WTC11 (cell line): ENCODE measurements around the gene ECHS1. TPM values are rescaled to one million over a fixed set of nuclear protein-coding genes. Genes with fewer than 3 reads are reported as not detected.

Source experiments
- ATAC-seq: fragments of 200-7000 bp; cut with Tn5 transposase; 2 replicates; pipeline ENCODE4 v1.10.0; 2021; ENCODE audit warnings: mild to moderate bottlenecking, moderate library complexity
- CTCF ChIA-PET: fragments of 300-600 bp; sonication (Branson Sonifier 250); formaldehyde crosslinking; loops from one replicate; lab custom pipeline; 2021; ENCODE audit warnings: antibody characterized with exemption; lab: Charles Lee
- POLR2A ChIA-PET: fragments of 350-600 bp; sonication (Branson Sonifier 250); formaldehyde crosslinking; loops from one replicate; lab custom pipeline; 2021; ENCODE audit warnings: antibody characterized with exemption; lab: Charles Lee
- DNase-seq: peaks from one replicate; pipeline ENCODE4 v3.0.0; 2021; ENCODE audit warnings: low spot score
- H3K27ac Mint-ChIP-seq: 2 replicates; pipeline ENCODE4 v1.8.0; 2021; ENCODE audit warnings: mixed read lengths
- H3K27me3 Mint-ChIP-seq: 2 replicates; pipeline ENCODE4 v1.8.0; 2021; ENCODE audit warnings: low read depth, mild to moderate bottlenecking, moderate library complexity, mixed read lengths
- H3K36me3 Mint-ChIP-seq: 2 replicates; pipeline ENCODE4 v1.8.0; 2021; ENCODE audit warnings: mixed read lengths
- H3K4me1 Mint-ChIP-seq: 2 replicates; pipeline ENCODE4 v1.8.0; 2022; ENCODE audit warnings: mixed read lengths
- H3K4me3 Mint-ChIP-seq: 2 replicates; pipeline ENCODE4 v1.8.0; 2021; ENCODE audit warnings: mild to moderate bottlenecking, moderate library complexity, mixed read lengths
- H3K9me3 Mint-ChIP-seq: 2 replicates; pipeline ENCODE4 v1.8.0; 2021; ENCODE audit warnings: mixed read lengths
- CBFB ChIP-seq: sonication (generic); formaldehyde crosslinking; IDR thresholded peaks from 2 replicates; pipeline ENCODE4 v1.8.1; 2022; ENCODE audit warnings: mild to moderate bottlenecking, low read depth, missing genetic modification reagents
- CREM ChIP-seq: sonication (generic); formaldehyde crosslinking; IDR thresholded peaks from 2 replicates; pipeline ENCODE4 v1.8.1; 2022; ENCODE audit warnings: mild to moderate bottlenecking, missing genetic modification reagents, moderate library complexity
- EMX1 ChIP-seq: fragments of 250-450 bp; sonication (Bioruptor Pico); IDR thresholded peaks from 2 replicates; pipeline ENCODE4 v1.8.0; 2021; ENCODE audit warnings: mild to moderate bottlenecking
- FOXP1 ChIP-seq: sonication (generic); formaldehyde crosslinking; IDR thresholded peaks from 2 replicates; pipeline ENCODE4 v1.8.0; 2022; ENCODE audit warnings: missing genetic modification reagents, mild to moderate bottlenecking, moderate library complexity, borderline replicate concordance
- HMGA2 ChIP-seq: fragments of 250-450 bp; sonication (Bioruptor Pico); IDR thresholded peaks from 2 replicates; pipeline ENCODE4 v1.4.0; 2021; ENCODE audit warnings: mild to moderate bottlenecking, moderate library complexity
- JAZF1 ChIP-seq: fragments of 250-450 bp; sonication (Bioruptor Pico); IDR thresholded peaks from 2 replicates; pipeline ENCODE4 v1.9.0; 2021; ENCODE audit warnings: moderate library complexity, mild to moderate bottlenecking, inconsistent platforms
- NFE2L1 ChIP-seq: sonication (generic); formaldehyde crosslinking; IDR thresholded peaks from 2 replicates; pipeline ENCODE4 v1.8.1; 2023; ENCODE audit warnings: missing genetic modification reagents
- NR3C1 ChIP-seq: sonication (generic); formaldehyde crosslinking; conservative IDR thresholded peaks from 2 replicates; pipeline ENCODE4 v1.8.1; 2023; ENCODE audit warnings: low read depth, mild to moderate bottlenecking, missing genetic modification reagents
- SP1 ChIP-seq: sonication (generic); formaldehyde crosslinking; conservative IDR thresholded peaks from 2 replicates; pipeline ENCODE4 v1.8.1; 2022; ENCODE audit warnings: missing genetic modification reagents
- TEAD1 ChIP-seq: sonication (generic); formaldehyde crosslinking; IDR thresholded peaks from 2 replicates; pipeline ENCODE4 v1.8.0; 2022; ENCODE audit warnings: mild to moderate bottlenecking, missing genetic modification reagents
- ZNF219 ChIP-seq: sonication (generic); formaldehyde crosslinking; IDR thresholded peaks from 2 replicates; pipeline ENCODE4 v1.8.0; 2023; ENCODE audit warnings: missing genetic modification reagents, mild to moderate bottlenecking, borderline replicate concordance
- ZNF396 ChIP-seq: fragments of 250-450 bp; sonication (Bioruptor Pico); IDR thresholded peaks from 2 replicates; pipeline ENCODE4 v1.8.0; 2021; ENCODE audit warnings: mild to moderate bottlenecking, moderate library complexity, borderline replicate concordance
- ZNF423 ChIP-seq: fragments of 250-450 bp; sonication (Bioruptor Pico); IDR thresholded peaks from 2 replicates; pipeline ENCODE4 v2.1.2; 2022; ENCODE audit warnings: mild to moderate bottlenecking, moderate library complexity
- total RNA-seq: library from RNA; stranded (reverse); gene quantifications from 3 replicates; pipeline ENCODE4 v1.2.3, GENCODE V29; 2021
- TF ChIP-seq, protein P1 (sequence below): fragments of 250-450 bp; sonication (Bioruptor Pico); IDR thresholded peaks from 2 replicates; pipeline ENCODE4 v1.9.0; 2021; ENCODE audit warnings: moderate library complexity, mild to moderate bottlenecking, inconsistent platforms, borderline replicate concordance
- TF ChIP-seq, protein P2 (sequence below): fragments of 250-450 bp; sonication (Bioruptor Pico); IDR thresholded peaks from 2 replicates; pipeline ENCODE4 v1.9.0; 2021; ENCODE audit warnings: mild to moderate bottlenecking, borderline replicate concordance
- TF ChIP-seq, protein P3 (sequence below): sonication (generic); formaldehyde crosslinking; IDR thresholded peaks from 2 replicates; pipeline ENCODE4 v1.8.1; 2023; ENCODE audit warnings: mild to moderate bottlenecking, missing genetic modification reagents
- TF ChIP-seq, protein P4 (sequence below): sonication (generic); formaldehyde crosslinking; IDR thresholded peaks from 2 replicates; pipeline ENCODE4 v1.8.1; 2022; ENCODE audit warnings: mild to moderate bottlenecking, missing genetic modification reagents, moderate library complexity, borderline replicate concordance
- TF ChIP-seq, protein P5 (sequence below): sonication (generic); formaldehyde crosslinking; IDR thresholded peaks from 2 replicates; pipeline ENCODE4 v1.8.0; 2022; ENCODE audit warnings: mild to moderate bottlenecking, missing genetic modification reagents
- TF ChIP-seq, protein P6 (sequence below): sonication (generic); formaldehyde crosslinking; IDR thresholded peaks from 2 replicates; pipeline ENCODE4 v1.8.0; 2022; ENCODE audit warnings: missing genetic modification reagents
- TF ChIP-seq, protein P7 (sequence below): sonication (generic); formaldehyde crosslinking; conservative IDR thresholded peaks from 2 replicates; pipeline ENCODE4 v1.8.1; 2022; ENCODE audit warnings: mild to moderate bottlenecking, missing genetic modification reagents

Gene ECHS1
- total RNA-seq, 1 experiment from 2014 or later: 84.1 TPM

DNA sequence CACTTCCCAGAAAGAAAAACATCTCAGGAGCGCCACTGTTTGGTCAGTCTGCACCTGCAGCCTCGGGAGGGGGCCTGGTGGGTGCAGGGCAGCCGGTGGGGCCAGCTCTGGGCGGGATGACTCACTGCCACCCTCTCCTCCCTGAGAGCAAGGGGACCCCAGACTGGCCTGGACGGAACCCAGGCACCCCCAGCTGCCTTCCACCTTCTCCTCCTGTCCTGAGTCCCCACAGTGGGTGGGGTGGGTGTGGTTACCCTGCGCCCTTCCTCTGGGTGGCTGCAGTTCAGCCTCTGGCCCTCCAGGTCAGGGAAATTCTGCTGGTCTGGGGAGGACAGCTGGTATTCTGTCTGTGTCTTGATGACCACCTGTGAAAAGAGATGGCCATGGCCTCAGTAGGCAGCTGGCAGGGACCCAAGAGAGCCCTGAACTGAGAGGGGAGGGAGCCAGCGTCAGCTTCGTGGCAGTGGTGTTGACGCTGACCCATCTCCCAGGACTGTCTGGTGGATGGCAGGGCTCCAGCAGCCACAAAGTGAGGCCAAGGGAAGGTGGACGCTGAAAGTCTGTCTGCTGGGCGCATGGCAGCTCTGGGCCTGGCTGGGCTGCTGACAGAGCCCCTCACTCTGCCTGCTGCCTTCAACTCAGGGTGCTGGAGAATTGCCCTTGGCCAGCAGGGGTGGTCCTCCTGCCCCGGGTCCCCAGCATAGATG, 45.4 kb downstream of the ECHS1 start:
- Mint-ChIP-seq H3K4me1 (peaks cover 14% of the 10 kb centered on the region), H3K27ac (no peak overlapping the region), H3K27me3 (peaks cover 79% of the 10 kb centered on the region), H3K4me3 (no peak overlapping the region), H3K36me3 (no peaks in the 10 kb centered on the region), H3K9me3 (peaks cover 7% of the 10 kb centered on the region)
- ChIA-PET POLR2A (no interaction called here), CTCF (interaction anchor here (0.7 to 4.1 kb wide), 5 partner anchors 9 to 66 kb away, joined by 3 to 25 read pairs (median 11); partner anchors contain the start of gene MTG1)
- TF ChIP-seq NFE2L1 (CRISPR knock-in tag): no peak
- no peak for TF ChIP-seq ZNF396 (CRISPR knock-in tag)
- TF ChIP-seq, protein P1, sequence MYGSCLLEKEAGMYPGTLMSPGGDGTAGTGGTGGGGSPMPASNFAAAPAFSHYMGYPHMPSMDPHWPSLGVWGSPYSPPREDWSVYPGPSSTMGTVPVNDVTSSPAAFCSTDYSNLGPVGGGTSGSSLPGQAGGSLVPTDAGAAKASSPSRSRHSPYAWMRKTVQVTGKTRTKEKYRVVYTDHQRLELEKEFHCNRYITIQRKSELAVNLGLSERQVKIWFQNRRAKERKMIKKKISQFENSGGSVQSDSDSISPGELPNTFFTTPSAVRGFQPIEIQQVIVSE (CRISPR knock-in tag): no peak
- TF ChIP-seq, protein P2, sequence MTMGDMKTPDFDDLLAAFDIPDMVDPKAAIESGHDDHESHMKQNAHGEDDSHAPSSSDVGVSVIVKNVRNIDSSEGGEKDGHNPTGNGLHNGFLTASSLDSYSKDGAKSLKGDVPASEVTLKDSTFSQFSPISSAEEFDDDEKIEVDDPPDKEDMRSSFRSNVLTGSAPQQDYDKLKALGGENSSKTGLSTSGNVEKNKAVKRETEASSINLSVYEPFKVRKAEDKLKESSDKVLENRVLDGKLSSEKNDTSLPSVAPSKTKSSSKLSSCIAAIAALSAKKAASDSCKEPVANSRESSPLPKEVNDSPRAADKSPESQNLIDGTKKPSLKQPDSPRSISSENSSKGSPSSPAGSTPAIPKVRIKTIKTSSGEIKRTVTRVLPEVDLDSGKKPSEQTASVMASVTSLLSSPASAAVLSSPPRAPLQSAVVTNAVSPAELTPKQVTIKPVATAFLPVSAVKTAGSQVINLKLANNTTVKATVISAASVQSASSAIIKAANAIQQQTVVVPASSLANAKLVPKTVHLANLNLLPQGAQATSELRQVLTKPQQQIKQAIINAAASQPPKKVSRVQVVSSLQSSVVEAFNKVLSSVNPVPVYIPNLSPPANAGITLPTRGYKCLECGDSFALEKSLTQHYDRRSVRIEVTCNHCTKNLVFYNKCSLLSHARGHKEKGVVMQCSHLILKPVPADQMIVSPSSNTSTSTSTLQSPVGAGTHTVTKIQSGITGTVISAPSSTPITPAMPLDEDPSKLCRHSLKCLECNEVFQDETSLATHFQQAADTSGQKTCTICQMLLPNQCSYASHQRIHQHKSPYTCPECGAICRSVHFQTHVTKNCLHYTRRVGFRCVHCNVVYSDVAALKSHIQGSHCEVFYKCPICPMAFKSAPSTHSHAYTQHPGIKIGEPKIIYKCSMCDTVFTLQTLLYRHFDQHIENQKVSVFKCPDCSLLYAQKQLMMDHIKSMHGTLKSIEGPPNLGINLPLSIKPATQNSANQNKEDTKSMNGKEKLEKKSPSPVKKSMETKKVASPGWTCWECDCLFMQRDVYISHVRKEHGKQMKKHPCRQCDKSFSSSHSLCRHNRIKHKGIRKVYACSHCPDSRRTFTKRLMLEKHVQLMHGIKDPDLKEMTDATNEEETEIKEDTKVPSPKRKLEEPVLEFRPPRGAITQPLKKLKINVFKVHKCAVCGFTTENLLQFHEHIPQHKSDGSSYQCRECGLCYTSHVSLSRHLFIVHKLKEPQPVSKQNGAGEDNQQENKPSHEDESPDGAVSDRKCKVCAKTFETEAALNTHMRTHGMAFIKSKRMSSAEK (CRISPR knock-in tag): no peak
- no peak for TF ChIP-seq CREM (CRISPR knock-in tag)
- TF ChIP-seq, protein P3, sequence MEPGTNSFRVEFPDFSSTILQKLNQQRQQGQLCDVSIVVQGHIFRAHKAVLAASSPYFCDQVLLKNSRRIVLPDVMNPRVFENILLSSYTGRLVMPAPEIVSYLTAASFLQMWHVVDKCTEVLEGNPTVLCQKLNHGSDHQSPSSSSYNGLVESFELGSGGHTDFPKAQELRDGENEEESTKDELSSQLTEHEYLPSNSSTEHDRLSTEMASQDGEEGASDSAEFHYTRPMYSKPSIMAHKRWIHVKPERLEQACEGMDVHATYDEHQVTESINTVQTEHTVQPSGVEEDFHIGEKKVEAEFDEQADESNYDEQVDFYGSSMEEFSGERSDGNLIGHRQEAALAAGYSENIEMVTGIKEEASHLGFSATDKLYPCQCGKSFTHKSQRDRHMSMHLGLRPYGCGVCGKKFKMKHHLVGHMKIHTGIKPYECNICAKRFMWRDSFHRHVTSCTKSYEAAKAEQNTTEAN (CRISPR knock-in tag): no peak
- TF ChIP-seq ZNF423 (CRISPR knock-in tag): no peak
- no peak for TF ChIP-seq EMX1 (CRISPR knock-in tag)
- no peak for TF ChIP-seq NR3C1
- TF ChIP-seq SP1 (CRISPR knock-in tag): no peak
- TF ChIP-seq, protein P4, sequence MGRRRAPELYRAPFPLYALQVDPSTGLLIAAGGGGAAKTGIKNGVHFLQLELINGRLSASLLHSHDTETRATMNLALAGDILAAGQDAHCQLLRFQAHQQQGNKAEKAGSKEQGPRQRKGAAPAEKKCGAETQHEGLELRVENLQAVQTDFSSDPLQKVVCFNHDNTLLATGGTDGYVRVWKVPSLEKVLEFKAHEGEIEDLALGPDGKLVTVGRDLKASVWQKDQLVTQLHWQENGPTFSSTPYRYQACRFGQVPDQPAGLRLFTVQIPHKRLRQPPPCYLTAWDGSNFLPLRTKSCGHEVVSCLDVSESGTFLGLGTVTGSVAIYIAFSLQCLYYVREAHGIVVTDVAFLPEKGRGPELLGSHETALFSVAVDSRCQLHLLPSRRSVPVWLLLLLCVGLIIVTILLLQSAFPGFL (CRISPR knock-in tag): no peak
- no peak for TF ChIP-seq TEAD1 (CRISPR knock-in tag)
- no peak for TF ChIP-seq HMGA2
- TF ChIP-seq, protein P5, sequence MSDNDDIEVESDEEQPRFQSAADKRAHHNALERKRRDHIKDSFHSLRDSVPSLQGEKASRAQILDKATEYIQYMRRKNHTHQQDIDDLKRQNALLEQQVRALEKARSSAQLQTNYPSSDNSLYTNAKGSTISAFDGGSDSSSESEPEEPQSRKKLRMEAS (CRISPR knock-in tag): no peak
- TF ChIP-seq JAZF1 (CRISPR knock-in tag): no peak
- no peak for TF ChIP-seq FOXP1 (CRISPR knock-in tag)
- no peak for TF ChIP-seq ZNF219 (CRISPR knock-in tag)
- TF ChIP-seq, protein P6, sequence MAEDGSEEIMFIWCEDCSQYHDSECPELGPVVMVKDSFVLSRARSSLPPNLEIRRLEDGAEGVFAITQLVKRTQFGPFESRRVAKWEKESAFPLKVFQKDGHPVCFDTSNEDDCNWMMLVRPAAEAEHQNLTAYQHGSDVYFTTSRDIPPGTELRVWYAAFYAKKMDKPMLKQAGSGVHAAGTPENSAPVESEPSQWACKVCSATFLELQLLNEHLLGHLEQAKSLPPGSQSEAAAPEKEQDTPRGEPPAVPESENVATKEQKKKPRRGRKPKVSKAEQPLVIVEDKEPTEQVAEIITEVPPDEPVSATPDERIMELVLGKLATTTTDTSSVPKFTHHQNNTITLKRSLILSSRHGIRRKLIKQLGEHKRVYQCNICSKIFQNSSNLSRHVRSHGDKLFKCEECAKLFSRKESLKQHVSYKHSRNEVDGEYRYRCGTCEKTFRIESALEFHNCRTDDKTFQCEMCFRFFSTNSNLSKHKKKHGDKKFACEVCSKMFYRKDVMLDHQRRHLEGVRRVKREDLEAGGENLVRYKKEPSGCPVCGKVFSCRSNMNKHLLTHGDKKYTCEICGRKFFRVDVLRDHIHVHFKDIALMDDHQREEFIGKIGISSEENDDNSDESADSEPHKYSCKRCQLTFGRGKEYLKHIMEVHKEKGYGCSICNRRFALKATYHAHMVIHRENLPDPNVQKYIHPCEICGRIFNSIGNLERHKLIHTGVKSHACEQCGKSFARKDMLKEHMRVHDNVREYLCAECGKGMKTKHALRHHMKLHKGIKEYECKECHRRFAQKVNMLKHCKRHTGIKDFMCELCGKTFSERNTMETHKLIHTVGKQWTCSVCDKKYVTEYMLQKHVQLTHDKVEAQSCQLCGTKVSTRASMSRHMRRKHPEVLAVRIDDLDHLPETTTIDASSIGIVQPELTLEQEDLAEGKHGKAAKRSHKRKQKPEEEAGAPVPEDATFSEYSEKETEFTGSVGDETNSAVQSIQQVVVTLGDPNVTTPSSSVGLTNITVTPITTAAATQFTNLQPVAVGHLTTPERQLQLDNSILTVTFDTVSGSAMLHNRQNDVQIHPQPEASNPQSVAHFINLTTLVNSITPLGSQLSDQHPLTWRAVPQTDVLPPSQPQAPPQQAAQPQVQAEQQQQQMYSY (CRISPR knock-in tag): no peak
- TF ChIP-seq, protein P7, sequence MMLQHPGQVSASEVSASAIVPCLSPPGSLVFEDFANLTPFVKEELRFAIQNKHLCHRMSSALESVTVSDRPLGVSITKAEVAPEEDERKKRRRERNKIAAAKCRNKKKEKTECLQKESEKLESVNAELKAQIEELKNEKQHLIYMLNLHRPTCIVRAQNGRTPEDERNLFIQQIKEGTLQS (CRISPR knock-in tag): no peak
- no peak for TF ChIP-seq CBFB
- no peak for DNase-seq
- ATAC-seq: no peak
